GM12891 (cell line): Measurements from ENCODE around the gene XRCC3.

Experiments
- PAX5 ChIP-seq: IDR thresholded peaks from 2 replicates; pipeline ENCODE4 v1.6.1; 2011; ENCODE audit warnings: low read length, moderate library complexity, mild to moderate bottlenecking; ENCODE audit not compliant: insufficient read depth, severe bottlenecking
- POLR2A ChIP-seq: IDR thresholded peaks from 2 replicates; pipeline ENCODE4 v1.6.1; 2011; ENCODE audit warnings: low read depth, low read length, control low read depth
- POLR2AphosphoS5 ChIP-seq: IDR thresholded peaks from 2 replicates; pipeline ENCODE4 v1.6.1; 2011; ENCODE audit warnings: low read depth, low read length, control low read depth
- POU2F2 ChIP-seq: IDR thresholded peaks from 2 replicates; pipeline ENCODE4 v1.6.1; 2011; ENCODE audit warnings: low read depth, mild to moderate bottlenecking, control low read depth, low read length, moderate library complexity
- TAF1 ChIP-seq: IDR thresholded peaks from 2 replicates; pipeline ENCODE4 v1.6.1; 2011; ENCODE audit warnings: low read depth, low read length, control low read depth

DNA sequence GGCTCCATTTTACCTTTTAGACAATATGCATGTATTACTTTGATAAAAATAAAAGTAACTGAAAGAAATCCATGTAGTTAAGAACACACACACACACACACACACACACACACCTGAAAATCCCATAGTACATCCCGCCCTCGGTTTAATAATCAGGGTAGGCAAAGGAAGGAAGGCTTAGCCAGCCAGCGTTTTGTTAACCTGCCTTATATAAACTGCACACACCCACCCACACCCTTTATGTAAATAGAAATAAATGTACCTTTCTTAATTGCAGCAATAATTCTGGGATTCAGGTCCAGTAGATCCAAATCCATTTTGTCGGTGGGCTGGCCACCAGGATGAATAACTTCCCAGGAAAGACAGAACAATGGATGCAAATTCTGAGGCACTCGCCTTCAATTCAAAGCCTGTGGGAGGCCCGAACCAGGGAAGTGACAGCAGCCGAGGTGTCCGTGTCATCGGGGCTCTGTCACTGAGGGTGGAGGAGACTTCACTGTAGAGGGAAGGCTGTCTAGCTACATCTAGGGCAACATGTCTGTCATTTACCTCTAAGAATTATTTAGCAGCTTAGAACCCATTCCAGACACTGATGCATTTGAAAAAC is 4.4 kb downstream of the XRCC3 start:
- TF ChIP-seq POLR2A (no peak), TAF1 (no peak), POLR2AphosphoS5 (no peak), PAX5 (no peak), POU2F2 (no peak)
